ENCODE measurements around the gene STRN4.

Gene STRN4

DNA sequence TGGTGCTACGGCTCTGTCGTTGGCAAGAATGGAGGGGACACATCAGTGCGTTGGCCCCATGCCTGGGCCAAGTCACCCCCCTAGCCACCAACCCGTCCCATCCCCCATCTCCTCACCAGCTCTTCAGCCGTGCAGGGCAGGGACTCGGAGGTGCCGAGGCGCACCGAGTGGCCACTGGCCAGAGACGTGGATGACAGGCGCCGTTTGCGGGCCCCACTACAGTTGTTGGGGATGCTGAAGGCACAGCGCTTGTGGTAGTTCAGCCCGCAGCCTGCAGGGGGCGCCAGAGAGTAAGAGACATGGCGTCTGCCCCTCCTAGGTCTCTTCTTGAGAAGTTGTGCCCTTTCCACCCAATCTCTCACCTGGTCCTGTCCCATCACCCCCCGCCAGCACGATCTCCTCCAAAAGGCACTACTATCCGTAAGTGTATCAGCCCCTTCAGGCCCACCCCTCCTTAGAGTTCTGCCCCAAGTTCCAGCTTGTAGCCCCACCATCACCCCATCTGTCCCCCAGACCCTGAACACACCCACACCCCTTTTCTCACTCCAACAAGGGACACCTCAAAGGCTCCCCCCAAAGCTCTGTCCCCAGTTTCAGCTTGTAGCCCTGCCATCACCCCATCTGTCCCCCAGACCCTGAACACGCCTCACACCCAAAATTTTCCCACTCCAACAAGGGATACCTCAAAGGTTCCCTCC is 41.7 kb downstream of the STRN4 start:
- DNase-seq, result no peak

GRCh38 chr19:46700704-46701103 is 45.5 kb downstream of the STRN4 start:
- DNase-seq, result no peak

DNA sequence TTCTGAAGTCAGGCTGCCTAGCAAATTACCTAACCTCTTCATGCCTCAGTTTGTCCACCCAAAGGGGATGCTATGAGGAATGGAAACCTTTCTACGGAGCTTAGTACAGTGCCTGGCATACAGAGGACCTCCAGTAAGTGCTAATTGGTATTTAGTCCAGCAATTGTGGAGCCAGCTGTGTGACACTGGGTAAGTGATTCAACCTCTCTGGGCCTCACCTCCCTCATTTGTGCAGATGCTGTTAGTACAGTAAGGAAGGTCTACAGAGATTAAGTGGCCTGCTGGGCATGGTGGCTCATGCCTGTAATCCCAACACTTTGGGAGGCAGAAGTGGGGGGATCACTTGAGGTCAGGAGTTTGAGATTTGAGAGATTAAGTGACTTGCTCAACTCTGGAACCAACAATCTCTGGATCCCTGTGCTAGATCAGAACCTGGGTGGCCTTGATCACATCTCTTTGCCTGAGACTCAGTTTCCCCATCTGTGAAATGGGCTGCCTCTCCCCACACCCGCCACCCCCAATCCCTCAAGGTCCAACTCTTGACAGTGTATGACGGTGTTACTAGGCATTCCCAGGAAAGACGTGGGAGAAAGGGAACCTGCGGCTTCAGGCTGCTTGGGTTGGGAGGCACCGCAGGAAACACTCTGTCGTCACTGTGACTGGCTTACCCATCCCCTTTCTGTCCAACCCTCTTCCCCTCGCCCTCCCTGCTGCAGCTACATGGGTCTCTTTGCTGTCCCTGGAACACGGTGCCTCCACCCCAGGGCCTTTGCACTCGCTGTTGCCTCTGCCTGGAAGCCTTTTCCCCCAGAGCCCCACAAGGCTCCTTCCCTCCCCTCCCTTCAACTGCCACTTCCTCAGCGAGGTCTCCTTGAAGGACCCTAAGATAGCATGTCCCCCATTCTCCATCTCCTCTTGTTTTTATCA is 47.6 kb downstream of the STRN4 start:
- no peak for DNase-seq

GRCh38 chr19:46697204-46697960 is 48.9 kb downstream of the STRN4 start:
- no peak for DNase-seq

- no peak for DNase-seq
Measured at GRCh38 chr19:46696866-46697203, 49.4 kb downstream of the STRN4 start.

DNA sequence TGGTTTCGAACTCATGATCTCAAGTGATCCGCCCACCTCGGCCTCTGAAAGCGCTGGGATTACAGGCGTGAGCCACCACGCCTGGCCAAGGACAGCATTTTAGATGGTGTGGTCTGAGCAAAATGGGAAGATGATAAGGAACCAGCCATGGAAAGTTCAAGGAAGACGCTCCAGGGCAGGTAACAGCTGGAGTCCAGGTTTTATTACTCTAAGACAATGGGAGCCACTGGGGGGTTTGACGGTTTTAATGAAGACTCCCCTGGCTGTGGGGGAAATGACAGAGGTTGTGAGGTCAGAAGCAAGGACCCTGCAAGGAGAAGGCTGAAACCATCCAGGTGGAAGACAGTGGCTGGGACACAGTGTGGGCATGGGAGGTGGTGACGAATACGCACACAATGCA is 50.2 kb downstream of the STRN4 start:
- DNase-seq, result no peak

GRCh38 chr19:46693760-46694159 is 52.5 kb downstream of the STRN4 start:
- no peak for DNase-seq

DNA sequence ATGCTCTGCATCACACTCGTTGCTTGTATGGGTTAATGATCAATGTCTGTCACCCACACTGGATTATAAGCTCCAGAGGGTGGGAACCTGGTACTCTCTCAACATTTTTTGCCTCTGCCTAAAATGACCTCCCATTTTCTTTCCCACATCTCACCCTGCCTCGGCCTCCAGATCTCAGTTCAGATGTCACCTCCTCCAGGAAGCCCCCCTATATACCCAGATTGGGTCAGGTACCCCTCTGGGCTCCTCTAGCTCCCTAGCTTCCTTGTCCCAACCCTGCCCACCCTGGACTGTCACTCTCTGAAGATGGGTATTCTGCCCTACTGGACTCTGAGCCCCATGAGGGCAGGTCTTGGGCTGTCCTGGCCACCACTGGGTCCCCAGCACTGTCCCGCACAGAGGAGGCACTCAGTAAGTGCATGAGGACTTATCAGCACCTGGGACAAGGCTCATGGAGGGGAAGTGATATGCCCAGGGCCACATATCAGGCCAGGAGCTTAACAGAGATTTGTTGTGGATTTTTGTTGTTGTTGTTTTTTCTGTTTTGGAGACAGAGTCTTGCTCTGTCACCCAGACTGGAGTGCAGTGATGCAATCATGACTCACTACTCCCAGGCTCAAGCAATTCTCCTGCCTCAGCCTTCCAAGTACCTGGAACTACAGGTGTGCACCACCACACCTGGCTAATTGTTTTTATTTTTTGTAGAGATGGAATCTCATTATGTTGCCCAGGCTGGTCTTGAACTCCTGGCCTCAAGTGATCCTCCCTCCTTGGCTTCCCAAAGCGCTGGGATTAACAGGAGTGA is 53.1 kb downstream of the STRN4 start:
- no peak for DNase-seq

- no peak for DNase-seq
Measured at GRCh38 chr19:46691948-46692347, 54.3 kb downstream of the STRN4 start.

DNA sequence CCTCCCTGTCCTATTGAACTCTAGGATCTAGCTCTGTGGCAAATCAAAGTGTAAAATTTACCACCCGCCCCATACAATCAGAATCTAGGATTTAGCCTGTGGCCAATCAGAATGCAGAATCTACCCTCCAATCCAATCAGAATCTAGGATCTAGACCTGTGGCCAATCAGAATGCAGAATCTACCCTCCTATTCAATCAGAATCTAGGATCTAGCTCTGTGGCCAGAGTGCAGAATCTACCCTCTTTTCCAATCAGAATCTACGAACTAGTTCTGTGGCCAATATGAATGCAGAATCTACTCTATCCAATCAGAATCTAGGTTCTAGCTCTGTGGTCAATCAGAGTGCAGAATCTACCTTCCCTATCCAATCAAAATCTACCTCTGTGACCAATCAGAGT is 55.1 kb downstream of the STRN4 start:
- no peak for DNase-seq

GRCh38 chr19:46689358-46689757 is 56.9 kb downstream of the STRN4 start:
- DNase-seq, result no peak

DNA sequence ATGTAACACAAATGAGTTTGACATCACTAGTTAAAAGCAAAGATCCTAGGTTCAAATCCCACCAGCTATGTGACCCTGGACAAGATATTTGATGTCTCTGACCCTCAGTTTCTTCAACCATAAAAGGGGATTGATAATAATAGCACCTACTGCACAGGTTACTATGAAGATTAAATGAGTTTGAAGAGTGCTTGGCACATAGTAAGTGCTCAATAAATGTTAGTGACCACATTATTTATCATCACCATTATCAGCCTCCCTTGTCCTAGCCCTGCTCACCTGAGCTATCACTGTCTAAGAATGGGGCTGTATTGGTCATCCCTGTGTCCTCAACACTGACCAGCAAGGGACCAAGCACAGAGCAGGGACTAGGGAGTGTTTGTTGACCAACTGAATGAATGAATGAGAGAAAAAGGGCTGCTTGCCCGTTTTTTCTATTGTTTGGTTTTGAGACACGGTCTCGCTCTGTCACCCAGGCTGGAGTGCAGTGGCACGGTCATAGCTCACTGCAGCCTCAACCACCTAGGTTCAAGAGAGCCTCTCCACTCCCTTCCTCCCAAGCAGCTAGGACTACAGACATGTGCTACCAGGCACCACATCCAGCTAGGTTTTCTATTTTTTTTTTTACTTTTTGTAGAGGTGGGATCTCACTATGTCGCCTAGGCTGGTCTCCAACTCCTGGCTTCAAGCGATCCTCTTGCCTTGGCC is 58.7 kb downstream of the STRN4 start:
- no peak for DNase-seq

DNA sequence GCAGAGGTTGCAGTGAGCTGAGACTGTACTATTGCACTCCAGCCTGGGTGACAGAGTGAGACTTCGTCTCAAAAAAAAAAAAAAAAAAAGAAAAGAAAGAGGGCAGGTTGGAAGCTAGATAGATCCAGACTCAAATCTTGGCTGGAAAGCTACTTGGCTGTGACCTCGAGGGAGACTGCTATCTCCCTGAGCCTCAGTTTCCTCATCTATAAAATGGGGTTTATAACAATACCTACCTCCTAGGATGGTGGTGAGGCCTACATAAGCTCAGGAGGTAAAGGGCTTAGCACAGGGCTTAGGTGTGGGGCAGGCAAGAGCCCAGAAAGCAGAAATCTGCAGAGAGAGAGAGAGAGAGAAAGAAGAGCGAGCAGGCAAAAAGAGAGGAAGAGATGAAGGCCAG is 61.1 kb downstream of the STRN4 start:
- no peak for DNase-seq

DNA sequence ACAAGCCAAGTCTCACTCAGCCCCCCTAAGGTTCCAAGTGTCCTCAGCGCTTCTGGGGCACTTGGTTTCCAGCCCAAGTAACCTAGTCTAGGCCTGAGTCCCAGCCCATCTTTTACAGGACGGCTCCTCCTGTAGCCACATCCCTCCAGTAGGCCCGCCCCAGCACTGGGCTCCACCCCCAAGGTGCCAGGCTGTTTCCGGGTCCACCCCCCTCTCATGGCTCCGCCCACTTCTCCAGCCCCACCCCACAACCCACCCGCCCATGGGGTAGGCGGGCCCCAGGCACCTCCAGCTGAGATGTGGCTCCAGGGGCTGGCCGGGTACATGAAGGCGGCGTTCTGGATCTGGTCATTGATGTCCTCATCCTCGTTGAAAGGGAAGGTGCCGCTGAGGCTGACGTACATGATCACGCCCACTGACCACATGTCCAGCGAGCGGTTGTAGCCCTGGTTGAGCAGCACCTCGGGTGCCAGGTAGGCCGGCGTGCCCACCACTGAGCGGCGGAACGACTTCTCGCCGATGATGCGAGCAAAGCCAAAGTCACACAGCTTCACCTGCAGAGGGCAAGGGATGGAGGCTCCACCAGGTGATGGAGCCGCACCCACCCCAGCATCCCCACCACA is 68.0 kb downstream of the STRN4 start:
- DNase-seq, result no peak

DNA sequence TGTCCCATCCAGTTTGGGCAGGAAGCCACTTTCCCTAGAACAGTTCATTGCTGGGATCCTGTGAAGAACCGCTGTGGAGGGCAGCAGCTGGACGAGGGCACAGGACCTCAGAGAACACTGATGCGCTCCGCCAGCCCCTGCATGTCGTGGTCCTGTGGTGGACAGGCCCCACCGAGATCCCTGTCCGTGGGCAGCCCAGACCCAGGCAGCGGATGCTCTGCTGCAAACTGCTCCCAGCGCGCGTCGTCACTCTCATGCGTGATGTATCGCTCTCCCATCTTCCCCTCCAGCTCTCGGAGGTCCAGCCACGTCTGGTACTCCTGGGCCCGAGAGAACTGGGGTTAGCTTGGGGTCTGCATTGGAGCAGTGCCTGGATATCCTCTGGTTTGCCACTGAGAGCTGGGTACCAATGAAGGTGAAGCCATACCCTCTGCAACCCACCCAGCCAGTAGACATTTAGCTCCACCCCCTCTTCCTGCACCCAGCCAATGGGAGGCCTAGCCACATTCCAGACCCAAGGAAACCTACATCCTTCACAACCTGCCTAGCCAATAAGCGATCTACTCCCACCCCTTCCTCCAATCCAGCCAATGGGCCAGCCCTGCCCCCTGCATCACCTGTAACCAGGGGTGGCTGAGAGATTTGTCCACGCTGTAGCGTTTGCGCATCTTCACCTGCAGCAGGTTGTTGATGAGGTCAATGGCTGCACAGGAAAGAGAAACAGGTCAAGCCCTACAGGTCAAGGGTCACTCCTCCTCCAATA is 71.7 kb downstream of the STRN4 start:
- DNase-seq, result no peak

DNA sequence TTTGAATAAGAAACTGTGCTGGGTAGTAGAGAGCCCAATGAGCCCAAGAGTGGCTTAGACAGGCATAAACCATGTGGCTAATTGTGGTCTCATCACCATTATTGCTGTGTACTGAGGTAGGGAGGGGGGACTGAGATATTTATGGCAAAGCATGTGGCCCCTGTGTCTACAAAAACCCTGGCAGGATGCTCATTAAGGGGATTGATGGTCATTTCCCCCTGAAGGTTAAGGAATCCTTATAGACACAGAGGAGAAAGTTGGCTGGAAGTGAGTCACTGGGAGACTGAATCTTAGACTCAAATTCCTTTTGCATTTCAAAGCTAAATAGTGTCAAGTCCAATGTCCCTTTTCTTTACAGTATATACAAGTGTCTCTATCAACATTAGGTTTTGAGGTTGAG is 75.4 kb downstream of the STRN4 start:
- DNase-seq, result no peak

Measured in cortex of kidney (tissue), 1 donor.